ENCODE results near the gene POU4F3.
A peak's percentile ranks its signal among the peaks of the same experiment; 100 is the strongest.
"Not testable (repeated sequence)": the region's sequence is repeated elsewhere in the genome, so short reads cannot be mapped to it uniquely, and the experiment has no call there.

Gene POU4F3

GRCh38 chr5:146338774-146339714 lies at the start of gene POU4F3:
POU4F3 (plus strand) TSS chr5:146338839; CDS start chr5:146339113, 274 bp downstream.
- DNase-seq = no peak

GRCh38 chr5:146290318-146290717 lies 48.3 kb upstream of the POU4F3 start:
- DNase-seq = no peak

GRCh38 chr5:146291421-146292074 lies 47.1 kb upstream of the POU4F3 start:
- DNase-seq = peak in 1 of 2 donors; percentile 48

- no peak for DNase-seq
These were observed 42.4 kb upstream of the POU4F3 start for GRCh38 chr5:146296245-146296644.

GRCh38 chr5:146298920-146299319 lies 39.7 kb upstream of the POU4F3 start:
- DNase-seq = not testable (repeated sequence)

GRCh38 chr5:146301626-146302025 lies 37.0 kb upstream of the POU4F3 start:
- no peak for DNase-seq

- DNase-seq = no peak
These were observed 36.2 kb upstream of the POU4F3 start for GRCh38 chr5:146302406-146302805.

- no peak for DNase-seq
These were observed 31.8 kb upstream of the POU4F3 start for GRCh38 chr5:146306838-146307237.

- no peak for DNase-seq
These were observed 30.8 kb upstream of the POU4F3 start for GRCh38 chr5:146307796-146308195.

GRCh38 chr5:146310540-146310939 lies 28.1 kb upstream of the POU4F3 start:
- DNase-seq = no peak

- DNase-seq = no peak
These were observed 27.4 kb upstream of the POU4F3 start for GRCh38 chr5:146311278-146311677.

GRCh38 chr5:146313027-146313426 lies 25.6 kb upstream of the POU4F3 start:
- no peak for DNase-seq

- DNase-seq = no peak
These were observed 17.1 kb upstream of the POU4F3 start for GRCh38 chr5:146321571-146321970.

GRCh38 chr5:146327257-146327870 lies 11.3 kb upstream of the POU4F3 start:
- DNase-seq = no peak

- DNase-seq = no peak
These were observed 10.7 kb upstream of the POU4F3 start for GRCh38 chr5:146327989-146328388.

GRCh38 chr5:146329697-146330096 lies 8.9 kb upstream of the POU4F3 start:
- DNase-seq = no peak

GRCh38 chr5:146331423-146331822 lies 7.2 kb upstream of the POU4F3 start:
- DNase-seq = no peak

GRCh38 chr5:146334074-146334533 lies 4.5 kb upstream of the POU4F3 start:
- no peak for DNase-seq

GRCh38 chr5:146336197-146336596 lies 2.4 kb upstream of the POU4F3 start:
- no peak for DNase-seq

- DNase-seq = no peak
These were observed 1.3 kb upstream of the POU4F3 start for GRCh38 chr5:146337264-146337904.

- no peak for DNase-seq
These were observed 711 bp upstream of the POU4F3 start for GRCh38 chr5:146337928-146338327.

GRCh38 chr5:146339715-146340259 lies 1.1 kb downstream of the POU4F3 start:
- DNase-seq = no peak

All from CD4-positive, alpha-beta T cell treated with Interferon alpha-2 for 1 hour (primary cell).